GM10248 (cell line): Measurements from ENCODE around the gene OR6J1.

Experiments
- CTCF ChIA-PET: fragments of 300-600 bp; sonication (Branson Sonifier 250); formaldehyde crosslinking; extraction: SDS; loops from one replicate; lab custom pipeline; 2021; ENCODE audit warnings: antibody characterized with exemption; lab: Yijun Ruan, JAX
- POLR2A ChIA-PET: fragments of 350-650 bp; sonication (Branson Sonifier 250); formaldehyde crosslinking; extraction: SDS; loops from one replicate; lab custom pipeline; 2020; ENCODE audit warnings: antibody characterized with exemption; lab: Yijun Ruan, JAX
- DNase-seq: peaks from one replicate; pipeline ENCODE4 v3.0.0; 2012; ENCODE audit errors: extremely low spot score
- TF ChIP-seq, protein P1 (sequence below): IDR thresholded peaks from 2 replicates; pipeline ENCODE4 v1.5.1; 2012; ENCODE audit warnings: mild to moderate bottlenecking, low read depth; ENCODE audit errors: extremely low read depth, missing control alignments, control extremely low read depth

The OR6J1 gene

DNA sequence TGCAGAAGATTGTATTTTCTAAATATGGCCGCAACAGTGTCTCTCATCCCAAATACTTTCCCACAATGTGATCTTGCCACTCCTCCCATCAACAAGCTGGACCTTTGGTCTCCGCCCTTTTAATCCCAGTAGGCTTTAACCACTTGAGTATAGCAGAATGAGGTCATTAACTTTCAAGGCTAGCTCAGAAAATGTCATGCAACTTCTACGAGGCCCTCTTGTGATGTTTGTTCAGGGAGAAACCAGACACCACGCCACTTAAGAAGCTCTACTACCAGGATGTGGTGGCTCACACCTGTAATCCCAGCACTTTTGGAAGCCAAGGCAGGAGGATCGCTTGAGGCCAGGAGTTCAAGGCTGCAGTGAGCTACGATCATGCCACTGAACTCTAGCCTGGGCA is 20.1 kb upstream of the OR6J1 start:
- POLR2A ChIA-PET, result no interaction called here
- CTCF ChIA-PET, result interaction anchor here (0.9 to 1.6 kb wide), 2 partner anchors 15 to 94 kb away, joined by 3 to 5 read pairs; no protein-coding TSS in a partner anchor
- TF ChIP-seq, protein P1, sequence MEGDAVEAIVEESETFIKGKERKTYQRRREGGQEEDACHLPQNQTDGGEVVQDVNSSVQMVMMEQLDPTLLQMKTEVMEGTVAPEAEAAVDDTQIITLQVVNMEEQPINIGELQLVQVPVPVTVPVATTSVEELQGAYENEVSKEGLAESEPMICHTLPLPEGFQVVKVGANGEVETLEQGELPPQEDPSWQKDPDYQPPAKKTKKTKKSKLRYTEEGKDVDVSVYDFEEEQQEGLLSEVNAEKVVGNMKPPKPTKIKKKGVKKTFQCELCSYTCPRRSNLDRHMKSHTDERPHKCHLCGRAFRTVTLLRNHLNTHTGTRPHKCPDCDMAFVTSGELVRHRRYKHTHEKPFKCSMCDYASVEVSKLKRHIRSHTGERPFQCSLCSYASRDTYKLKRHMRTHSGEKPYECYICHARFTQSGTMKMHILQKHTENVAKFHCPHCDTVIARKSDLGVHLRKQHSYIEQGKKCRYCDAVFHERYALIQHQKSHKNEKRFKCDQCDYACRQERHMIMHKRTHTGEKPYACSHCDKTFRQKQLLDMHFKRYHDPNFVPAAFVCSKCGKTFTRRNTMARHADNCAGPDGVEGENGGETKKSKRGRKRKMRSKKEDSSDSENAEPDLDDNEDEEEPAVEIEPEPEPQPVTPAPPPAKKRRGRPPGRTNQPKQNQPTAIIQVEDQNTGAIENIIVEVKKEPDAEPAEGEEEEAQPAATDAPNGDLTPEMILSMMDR, result no peak
- no peak for DNase-seq

DNA sequence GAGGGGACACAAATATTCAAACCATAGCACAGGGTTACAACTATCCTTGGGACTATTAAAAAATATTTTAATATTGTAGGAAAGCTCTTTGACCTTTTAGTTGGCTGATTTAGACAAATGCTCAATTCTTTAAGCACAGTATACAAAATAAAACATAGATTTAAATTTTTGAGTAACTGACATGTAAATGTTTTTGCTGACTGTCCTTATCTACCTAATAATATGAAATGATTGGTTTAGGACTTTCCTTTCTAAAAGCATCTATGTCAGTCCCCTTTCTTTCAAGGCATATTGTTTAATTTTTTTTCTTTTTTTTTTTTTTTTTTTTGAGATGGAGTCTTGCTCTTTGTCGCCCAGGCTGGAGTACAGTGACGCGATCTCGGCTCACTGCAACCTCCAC is 16.5 kb upstream of the OR6J1 start:
- DNase-seq, result no peak
- TF ChIP-seq, protein P1, result no peak
- ChIA-PET POLR2A (no interaction called here), CTCF (interaction anchor here (1.0 to 5.9 kb wide), 5 partner anchors 8 to 194 kb away, joined by 3 to 62 read pairs (median 7); no protein-coding TSS in a partner anchor)

DNA sequence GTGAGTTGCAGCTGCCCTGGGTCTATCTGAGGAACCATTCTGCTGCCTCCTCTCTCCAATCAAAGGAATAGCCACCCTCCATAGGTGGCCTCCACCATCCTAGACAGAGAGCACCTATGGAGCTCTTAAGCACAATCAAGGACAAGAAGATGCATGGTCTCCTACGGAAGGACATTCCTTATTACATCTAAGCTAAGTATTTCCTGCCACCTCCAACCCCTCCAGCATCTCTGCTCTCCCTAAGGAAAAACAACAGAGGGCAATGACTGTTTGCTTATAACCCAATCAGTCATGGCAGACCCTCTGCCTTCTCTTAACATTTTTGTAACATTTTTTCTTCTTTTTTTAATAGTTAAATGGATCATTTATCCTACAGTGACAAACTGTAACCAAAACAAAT is 14.8 kb upstream of the OR6J1 start:
- TF ChIP-seq, protein P1, result no peak
- DNase-seq, result no peak
- POLR2A ChIA-PET, result no interaction called here
- CTCF ChIA-PET, result interaction anchor here (0.6 to 5.9 kb wide), 20 partner anchors 9 to 339 kb away, joined by 3 to 62 read pairs (median 5); partner anchors contain the start of gene OXA1L

DNA sequence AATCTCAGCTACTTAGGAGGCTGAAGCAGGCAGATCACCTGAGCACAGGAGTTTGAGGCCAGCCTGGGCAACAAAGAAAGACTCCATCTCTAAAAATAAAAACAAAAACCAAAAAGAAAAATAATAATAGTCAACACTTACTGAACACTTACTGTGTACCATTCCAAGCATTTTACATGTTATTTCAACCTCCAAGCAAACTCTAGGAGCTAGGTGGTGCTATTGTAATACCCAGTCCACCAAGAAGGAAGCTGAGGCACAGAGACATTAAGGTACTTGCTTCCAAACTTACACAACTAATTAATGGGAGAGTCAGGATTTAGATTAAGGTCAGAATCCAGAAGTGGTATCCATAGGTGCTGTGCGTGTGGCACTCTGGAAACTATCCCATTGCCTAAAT is 13.7 kb upstream of the OR6J1 start:
- ChIA-PET POLR2A (no interaction called here), CTCF (interaction anchor here (0.6 to 5.9 kb wide), 24 partner anchors 11 to 420 kb away, joined by 3 to 62 read pairs (median 4); partner anchors contain the start of genes ABHD4, DAD1 and OXA1L)
- TF ChIP-seq, protein P1, result peak; percentile 60
- DNase-seq, result peak; percentile 39

DNA sequence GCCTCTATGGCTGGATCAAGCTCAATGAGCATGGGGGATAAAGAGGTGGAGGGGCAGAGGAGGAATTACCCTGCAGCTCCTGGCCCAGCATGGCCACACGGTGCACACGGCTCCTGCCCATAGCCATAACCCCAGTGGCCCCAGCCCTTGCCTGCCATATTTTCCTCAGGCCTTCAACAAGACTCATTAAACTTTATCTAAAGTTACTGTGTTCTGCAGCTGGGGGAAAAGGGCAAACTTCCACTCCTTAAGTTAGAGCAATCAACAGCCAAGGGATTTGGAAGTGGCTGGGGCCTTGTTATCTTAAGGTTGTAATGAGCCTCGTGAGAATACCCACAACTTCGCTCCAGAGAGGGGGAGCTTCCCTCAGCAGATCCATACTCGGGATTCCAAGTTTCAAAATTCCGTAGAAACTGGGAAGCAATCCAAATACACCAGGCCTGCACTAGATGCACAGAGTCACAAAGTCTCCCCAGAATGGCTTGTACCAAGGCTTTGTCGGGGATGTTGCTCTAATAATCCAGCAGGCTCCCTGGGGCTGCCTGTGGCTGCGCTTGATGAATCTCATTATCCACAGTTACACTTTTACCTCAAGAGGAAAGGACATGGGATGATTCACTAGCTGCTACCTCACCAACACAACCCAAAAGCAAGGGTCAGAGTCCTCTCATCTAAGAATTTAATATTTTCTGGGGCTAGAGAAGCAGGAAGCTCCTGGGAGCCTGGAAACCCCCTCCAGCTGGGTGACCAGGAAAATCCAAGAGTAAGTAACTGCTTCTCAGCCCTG is 13.0 kb upstream of the OR6J1 start:
- POLR2A ChIA-PET, result no interaction called here
- no peak for DNase-seq
- CTCF ChIA-PET, result interaction anchor here (0.9 to 5.9 kb wide), 24 partner anchors 11 to 420 kb away, joined by 3 to 62 read pairs (median 4); partner anchors contain the start of genes ABHD4, DAD1 and OR6J1
- TF ChIP-seq, protein P1, result no peak

DNA sequence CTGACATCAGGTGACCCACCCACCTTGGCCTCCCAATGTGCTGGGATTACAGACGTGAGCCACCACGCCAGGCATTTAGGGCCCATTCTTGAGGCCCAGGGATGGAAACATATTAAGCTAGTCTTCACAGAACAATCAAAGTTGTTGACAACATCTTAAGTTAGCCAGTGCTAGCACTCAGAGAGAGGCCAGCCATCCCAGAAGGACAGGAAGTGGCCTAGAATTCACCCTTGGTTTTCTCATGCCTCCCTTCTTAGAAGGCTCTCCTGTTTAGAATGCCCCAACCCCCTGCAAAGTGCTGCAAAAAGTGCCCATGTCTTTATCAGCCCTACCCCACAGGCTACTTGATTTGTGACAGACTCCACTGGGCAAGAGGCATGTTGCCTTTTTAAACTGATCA is 12.1 kb upstream of the OR6J1 start:
- ChIA-PET CTCF (interaction anchor here (1.0 to 5.9 kb wide), 7 partner anchors 12 to 198 kb away, joined by 3 to 62 read pairs (median 4); partner anchors contain the start of gene OR6J1), POLR2A (no interaction called here)
- no peak for DNase-seq
- TF ChIP-seq, protein P1, result no peak
